Liver (tissue), 9 donors: Measurements from ENCODE around the gene PLXDC1. TPM values are rescaled to one million over a fixed set of nuclear protein-coding genes. Genes with fewer than 3 reads are reported as not detected.

Experiments used
- DNase-seq: peaks from one replicate; pipeline ENCODE4 v3.0.0-alpha.2; 2017; ENCODE audit warnings: low spot score
- H3K27ac ChIP-seq, 2 donors: one replicate each; pipeline ENCODE4 v1.7.0; 2013; ENCODE audit warnings: inconsistent platforms in 2 of 2, low read length in 2 of 2, control low read depth in 1 of 2, low read depth in 1 of 2, mild to moderate bottlenecking in 1 of 2
- H3K27me3 ChIP-seq, 4 donors: one replicate each; pipeline versions ENCODE4 v1.6.1 to v1.7.0; 2013; ENCODE audit warnings: low read length in 3 of 4, inconsistent platforms in 1 of 4, mild to moderate bottlenecking in 1 of 4, moderate library complexity in 1 of 4; ENCODE audit not compliant: control insufficient read depth in 4 of 4, insufficient read depth in 4 of 4
- H3K36me3 ChIP-seq, 4 donors: one replicate each; pipeline versions ENCODE4 v1.6.1 to v1.7.0; 2013; ENCODE audit warnings: low read length in 3 of 4, mild to moderate bottlenecking in 3 of 4, low read depth in 1 of 4, moderate library complexity in 1 of 4; ENCODE audit not compliant: control insufficient read depth in 4 of 4, insufficient read depth in 3 of 4
- H3K4me1 ChIP-seq, 4 donors: one replicate each; pipeline versions ENCODE4 v1.6.1 to v1.7.0; 2013; ENCODE audit warnings: low read length in 3 of 4, mild to moderate bottlenecking in 3 of 4, moderate library complexity in 1 of 4; ENCODE audit not compliant: control insufficient read depth in 4 of 4, insufficient read depth in 4 of 4
- H3K4me3 ChIP-seq, 3 donors: one replicate each; pipeline versions ENCODE4 v1.6.1 to v1.7.0; 2013; ENCODE audit warnings: low read length in 3 of 3, control low read depth in 1 of 3, low read depth in 1 of 3, mild to moderate bottlenecking in 1 of 3
- H3K9ac ChIP-seq, 2 donors: one replicate each; pipeline ENCODE4 v1.7.0; 2013; ENCODE audit warnings: low read length in 2 of 2, mild to moderate bottlenecking in 2 of 2, moderate library complexity in 2 of 2, control low read depth in 1 of 2, low read depth in 1 of 2
- H3K9me3 ChIP-seq, 4 donors: one replicate each; pipeline versions ENCODE4 v1.6.1 to v1.7.0; 2013; ENCODE audit warnings: low read length in 3 of 4; ENCODE audit not compliant: control insufficient read depth in 4 of 4
- EGR1 ChIP-seq, 2 donors: IDR thresholded peaks; 2 replicates each; pipeline ENCODE4 v1.6.1; 2016 to 2018; ENCODE audit warnings: antibody characterized with exemption in 2 of 2, low read depth in 2 of 2
- HNF4G ChIP-seq: IDR thresholded peaks from 2 replicates; pipeline ENCODE4 v1.6.1; 2016; ENCODE audit warnings: antibody characterized with exemption
- NR2F2 ChIP-seq: IDR thresholded peaks from 2 replicates; pipeline ENCODE4 v1.6.1; 2016; ENCODE audit warnings: antibody characterized with exemption
- SP1 ChIP-seq: IDR thresholded peaks from 2 replicates; pipeline ENCODE4 v1.6.1; 2018; ENCODE audit warnings: antibody characterized with exemption, mild to moderate bottlenecking
- TAF1 ChIP-seq: conservative IDR thresholded peaks from 2 replicates; pipeline ENCODE4 v1.6.1; 2016; ENCODE audit warnings: antibody characterized with exemption, mild to moderate bottlenecking
- YY1 ChIP-seq: IDR thresholded peaks from 2 replicates; pipeline ENCODE4 v1.6.1; 2016; ENCODE audit warnings: antibody characterized with exemption, mild to moderate bottlenecking
- WGBS: extraction: QIAGEN DNeasy Blood & Tissue Kit; methylation state at CpG from one replicate; pipeline ENCODE4 v1.1.7; 2013; 5-methylcytosine and 5-hydroxymethylcytosine counted together
- polyA plus RNA-seq, 2 donors: library from polyadenylated mRNA; stranded (reverse) in 1 of 2; unstranded in 1 of 2; fragments of 200-250 nt in 1 of 2; fragments of >200 nt in 1 of 2; fragmentation: Nextera tagmentation in 1 of 2; extraction: Ambion mirVana in 1 of 2; gene quantifications; one replicate each; pipeline versions ENCODE4 v1.2.1 to v1.2.3, GENCODE V29; 2013 to 2015
- total RNA-seq, 2 donors: library from RNA; depleted of rRNA; stranded (reverse); fragments of >200 nt; gene quantifications; one replicate each; pipeline ENCODE4 v1.2.3, GENCODE V29; 2014
- TF ChIP-seq, protein P1 (sequence below): IDR thresholded peaks from 2 replicates; pipeline ENCODE4 v1.6.1; 2016; ENCODE audit warnings: antibody characterized with exemption, mild to moderate bottlenecking
- TF ChIP-seq, protein P2 (sequence below): IDR thresholded peaks from 2 replicates; pipeline ENCODE4 v1.6.1; 2016; ENCODE audit warnings: antibody characterized with exemption
- TF ChIP-seq, protein P3 (sequence below): IDR thresholded peaks from 2 replicates; pipeline ENCODE4 v1.6.1; 2016; ENCODE audit warnings: antibody characterized with exemption
- donor health status: healthy.
- donor health status: healthy.
- donor health status: healthy.
- donor health status: healthy.
- donor health status: healthy.

The PLXDC1 gene
- total and polyA plus RNA-seq, 4 donors, result 0.14 to 0.84 (median 0.30) TPM

DNA sequence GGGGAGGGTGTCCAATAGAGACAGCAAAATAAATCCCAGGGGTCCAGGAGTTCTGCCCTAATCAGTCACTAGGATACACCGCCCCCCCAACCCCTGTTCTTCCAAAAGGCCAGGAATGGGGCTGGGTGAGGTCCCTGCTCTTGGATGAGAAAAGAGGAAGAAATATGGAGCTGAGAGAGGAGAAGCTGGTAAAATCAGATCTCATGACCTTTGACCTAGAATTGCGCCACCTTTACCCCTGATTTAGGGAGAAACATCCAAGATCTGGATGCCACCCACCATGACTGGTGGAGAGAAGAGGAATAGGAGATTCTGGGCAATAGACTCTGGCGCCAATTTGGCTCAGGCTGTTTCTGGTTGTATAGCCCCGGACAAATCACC, 46.7 kb upstream of the PLXDC1 start:
- peaks cover 6 to 17% (median 13%) of the 10 kb centered on the region in 4 donors for H3K36me3 ChIP-seq
- H3K27ac ChIP-seq, result no peak overlapping the region
- H3K4me1 ChIP-seq, result peaks cover 7 to 22% (median 15%) of the 10 kb centered on the region in 4 donors
- 82% methylated on average over 4 of the region's 4 CpGs for WGBS
- H3K9ac ChIP-seq, result no peak overlapping the region
- DNase-seq, result no peak
- H3K4me3 ChIP-seq, result no peak overlapping the region
- H3K27me3 ChIP-seq, result no peaks in the 10 kb centered on the region
- TF ChIP-seq, protein P1, sequence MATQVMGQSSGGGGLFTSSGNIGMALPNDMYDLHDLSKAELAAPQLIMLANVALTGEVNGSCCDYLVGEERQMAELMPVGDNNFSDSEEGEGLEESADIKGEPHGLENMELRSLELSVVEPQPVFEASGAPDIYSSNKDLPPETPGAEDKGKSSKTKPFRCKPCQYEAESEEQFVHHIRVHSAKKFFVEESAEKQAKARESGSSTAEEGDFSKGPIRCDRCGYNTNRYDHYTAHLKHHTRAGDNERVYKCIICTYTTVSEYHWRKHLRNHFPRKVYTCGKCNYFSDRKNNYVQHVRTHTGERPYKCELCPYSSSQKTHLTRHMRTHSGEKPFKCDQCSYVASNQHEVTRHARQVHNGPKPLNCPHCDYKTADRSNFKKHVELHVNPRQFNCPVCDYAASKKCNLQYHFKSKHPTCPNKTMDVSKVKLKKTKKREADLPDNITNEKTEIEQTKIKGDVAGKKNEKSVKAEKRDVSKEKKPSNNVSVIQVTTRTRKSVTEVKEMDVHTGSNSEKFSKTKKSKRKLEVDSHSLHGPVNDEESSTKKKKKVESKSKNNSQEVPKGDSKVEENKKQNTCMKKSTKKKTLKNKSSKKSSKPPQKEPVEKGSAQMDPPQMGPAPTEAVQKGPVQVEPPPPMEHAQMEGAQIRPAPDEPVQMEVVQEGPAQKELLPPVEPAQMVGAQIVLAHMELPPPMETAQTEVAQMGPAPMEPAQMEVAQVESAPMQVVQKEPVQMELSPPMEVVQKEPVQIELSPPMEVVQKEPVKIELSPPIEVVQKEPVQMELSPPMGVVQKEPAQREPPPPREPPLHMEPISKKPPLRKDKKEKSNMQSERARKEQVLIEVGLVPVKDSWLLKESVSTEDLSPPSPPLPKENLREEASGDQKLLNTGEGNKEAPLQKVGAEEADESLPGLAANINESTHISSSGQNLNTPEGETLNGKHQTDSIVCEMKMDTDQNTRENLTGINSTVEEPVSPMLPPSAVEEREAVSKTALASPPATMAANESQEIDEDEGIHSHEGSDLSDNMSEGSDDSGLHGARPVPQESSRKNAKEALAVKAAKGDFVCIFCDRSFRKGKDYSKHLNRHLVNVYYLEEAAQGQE, result no peak
- TF ChIP-seq TAF1 (no peak), EGR1 (IDR thresholded peaks at IDR 0.05; ENCODE audit: low read depth in 2 of 2) (no peak), YY1 (no peak), NR2F2 (no peak), SP1 (no peak)
- TF ChIP-seq, protein P2, sequence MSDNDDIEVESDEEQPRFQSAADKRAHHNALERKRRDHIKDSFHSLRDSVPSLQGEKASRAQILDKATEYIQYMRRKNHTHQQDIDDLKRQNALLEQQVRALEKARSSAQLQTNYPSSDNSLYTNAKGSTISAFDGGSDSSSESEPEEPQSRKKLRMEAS, result no peak
- H3K9me3 ChIP-seq, result no peaks in the 10 kb centered on the region

DNA sequence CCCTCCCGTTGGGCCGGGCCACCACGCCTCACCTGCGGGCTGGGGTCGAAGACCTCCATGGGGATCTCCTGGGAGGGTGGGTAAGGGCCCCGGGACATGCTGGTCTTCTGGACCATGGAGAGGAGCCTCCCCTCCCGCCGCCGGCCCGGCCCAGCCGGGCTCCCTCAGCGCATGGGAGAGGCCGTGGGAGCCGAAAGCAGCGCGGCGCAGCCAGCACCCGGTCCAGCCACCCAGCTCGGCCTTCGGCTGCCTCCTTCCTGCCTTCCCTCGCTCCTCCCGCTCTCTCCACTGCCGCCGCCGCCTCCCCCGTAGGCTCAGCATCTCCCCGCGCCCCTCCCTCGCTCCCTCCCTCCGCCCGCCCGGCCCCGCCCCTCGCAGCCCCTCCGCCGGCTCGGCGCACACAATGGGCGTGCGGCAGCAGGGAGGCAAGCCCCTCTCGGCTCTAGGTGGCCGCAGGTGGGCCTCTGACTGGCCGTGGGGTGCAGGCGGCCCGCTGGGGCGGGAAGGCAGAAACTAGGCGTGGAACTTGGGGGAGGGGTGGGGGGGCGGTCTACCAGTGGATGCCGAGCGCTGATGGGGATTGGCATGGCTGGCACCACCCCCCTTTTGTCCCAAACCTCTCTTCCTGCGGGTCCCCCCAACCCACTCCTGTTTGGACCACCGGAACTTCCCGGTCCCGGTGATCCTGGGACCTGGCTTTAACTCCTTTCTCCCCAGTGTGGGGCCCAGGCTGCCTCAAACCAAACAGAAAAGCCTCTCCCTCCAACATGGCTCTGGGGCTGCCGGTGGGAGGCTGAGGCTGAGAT, 46.1 kb upstream of the PLXDC1 start, which contains the start of gene CACNB1:
Gene CACNB1, minus strand, starts transcription at position 290 of the 806 bp plus-strand sequence. Its CDS starts 174 bp downstream, at position 116.
- TF ChIP-seq, protein P3, sequence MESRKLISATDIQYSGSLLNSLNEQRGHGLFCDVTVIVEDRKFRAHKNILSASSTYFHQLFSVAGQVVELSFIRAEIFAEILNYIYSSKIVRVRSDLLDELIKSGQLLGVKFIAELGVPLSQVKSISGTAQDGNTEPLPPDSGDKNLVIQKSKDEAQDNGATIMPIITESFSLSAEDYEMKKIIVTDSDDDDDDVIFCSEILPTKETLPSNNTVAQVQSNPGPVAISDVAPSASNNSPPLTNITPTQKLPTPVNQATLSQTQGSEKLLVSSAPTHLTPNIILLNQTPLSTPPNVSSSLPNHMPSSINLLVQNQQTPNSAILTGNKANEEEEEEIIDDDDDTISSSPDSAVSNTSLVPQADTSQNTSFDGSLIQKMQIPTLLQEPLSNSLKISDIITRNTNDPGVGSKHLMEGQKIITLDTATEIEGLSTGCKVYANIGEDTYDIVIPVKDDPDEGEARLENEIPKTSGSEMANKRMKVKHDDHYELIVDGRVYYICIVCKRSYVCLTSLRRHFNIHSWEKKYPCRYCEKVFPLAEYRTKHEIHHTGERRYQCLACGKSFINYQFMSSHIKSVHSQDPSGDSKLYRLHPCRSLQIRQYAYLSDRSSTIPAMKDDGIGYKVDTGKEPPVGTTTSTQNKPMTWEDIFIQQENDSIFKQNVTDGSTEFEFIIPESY, result no peak
- TF ChIP-seq, protein P1, result no peak
- TF ChIP-seq, protein P2, result no peak
- TF ChIP-seq YY1, result no peak
- TF ChIP-seq HNF4G, result no peak
- no peak for TF ChIP-seq EGR1 (IDR thresholded peaks at IDR 0.05; ENCODE audit: low read depth in 2 of 2)
- Histone ChIP-seq H3K27ac (no peak within 1 kb of the TSS), H3K4me1 (peaks cover 7 to 22% (median 15%) of the 10 kb centered on the region in 4 donors)

More for the DNA sequence above, 46.1 kb upstream of the PLXDC1 start, which contains the start of gene CACNB1:
- WGBS, result 2% methylated on average over 55 of the region's 55 CpGs
- Histone ChIP-seq H3K27me3 (no peaks in the 10 kb centered on the region), H3K4me3 (peak within 1 kb of the TSS; percentile 45 to 60 (median 49)), H3K36me3 (peaks cover 6 to 12% (median 9%) of the 10 kb centered on the region in 4 donors), H3K9me3 (no peaks in the 10 kb centered on the region), H3K9ac (no peak within 1 kb of the TSS)
- DNase-seq, result peak; percentile 57
